SK-N-SH (cell line): ENCODE measurements around the gene PODNL1. TPM values are rescaled to one million over a fixed set of nuclear protein-coding genes. Genes with fewer than 3 reads are reported as not detected.
A peak's percentile ranks its signal among the peaks of the same experiment; 100 is the strongest.

Source experiments
- CTCF ChIA-PET: fragments of 300-600, 350-600 bp; formaldehyde crosslinking; extraction: SDS; loops from one replicate; lab custom pipeline; 2021; lab: Yijun Ruan, JAX
- POLR2A ChIA-PET: fragments of 350-600 bp; sonication (Branson Sonifier 250); formaldehyde crosslinking; extraction: SDS; loops from one replicate; lab custom pipeline; 2020; ENCODE audit warnings: antibody characterized with exemption, inconsistent platforms; lab: Yijun Ruan, JAX
- DNase-seq: peaks from one replicate; pipeline ENCODE4 v3.0.0; 2012
- H2AFZ ChIP-seq: fragments of 200-600 bp; sonication (generic); 2 replicates; pipeline ENCODE4 v1.8.1; 2016; ENCODE audit warnings: antibody characterized with exemption, mild to moderate bottlenecking, low read depth
- H3F3A ChIP-seq: fragments of 200-600 bp; sonication (generic); replicated peaks from 2 replicates; pipeline ENCODE3; 2016; ENCODE audit warnings: antibody characterized with exemption, mild to moderate bottlenecking; ENCODE audit not compliant: insufficient read depth
- H3K27ac ChIP-seq, 2 experiments: fragments of 200-500 bp in 1 of 2; fragments of 200-600 bp in 1 of 2; sonication (Bioruptor generic) in 1 of 2; sonication (generic), shearing (Covaris generic) in 1 of 2; 2 replicates each; pipeline versions ENCODE4 v1.5.1 to v1.6.1; 2014 to 2016; ENCODE audit warnings: low read depth in 2 of 2, inconsistent platforms in 1 of 2, low read length in 1 of 2, mild to moderate bottlenecking in 1 of 2, mixed read lengths in 1 of 2
- H3K27me3 ChIP-seq: fragments of 200-600 bp; sonication (generic), shearing (Covaris generic); 2 replicates; pipeline ENCODE4 v1.6.1; 2016; ENCODE audit warnings: mixed run types; ENCODE audit not compliant: insufficient read depth
- H3K36me3 ChIP-seq, 2 experiments: fragments of 200-500 bp in 1 of 2; fragments of 200-600 bp in 1 of 2; sonication (Bioruptor generic) in 1 of 2; sonication (generic) in 1 of 2; replicated peaks in 1 of 2; 2 replicates each; pipeline versions ENCODE3 to v1.5.1; 2014 to 2016; ENCODE audit warnings: low read length in 1 of 2, mild to moderate bottlenecking in 1 of 2; ENCODE audit not compliant: insufficient read depth in 2 of 2, control insufficient read depth in 1 of 2
- H3K4me1 ChIP-seq, 2 experiments: fragments of 200-500 bp in 1 of 2; fragments of 200-600 bp in 1 of 2; sonication (Bioruptor generic) in 1 of 2; sonication (generic), shearing (Covaris generic) in 1 of 2; 2 replicates each; pipeline versions ENCODE4 v1.5.1 to v1.6.1; 2014 to 2016; ENCODE audit warnings: low read depth in 1 of 2, low read length in 1 of 2, mixed run types in 1 of 2; ENCODE audit not compliant: insufficient read depth in 2 of 2, control insufficient read depth in 1 of 2
- H3K4me2 ChIP-seq: fragments of 200-600 bp; sonication (generic), shearing (Covaris generic); 2 replicates; pipeline ENCODE4 v1.6.1; 2017; ENCODE audit warnings: mixed run types
- H3K4me3 ChIP-seq, 2 experiments: fragments of 200-500 bp in 1 of 2; fragments of 200-600 bp in 1 of 2; sonication (Bioruptor generic) in 1 of 2; sonication (generic), shearing (Covaris generic) in 1 of 2; 2 replicates each; pipeline versions ENCODE4 v1.5.1 to v1.8.1; 2014 to 2016; ENCODE audit warnings: low read depth in 2 of 2, inconsistent platforms in 1 of 2, low read length in 1 of 2, mild to moderate bottlenecking in 1 of 2, mixed read lengths in 1 of 2, moderate library complexity in 1 of 2
- H3K79me2 ChIP-seq: fragments of 200-600 bp; sonication (generic); 2 replicates; pipeline ENCODE4 v1.8.1; 2017; ENCODE audit warnings: mild to moderate bottlenecking; ENCODE audit not compliant: insufficient read depth
- H3K9ac ChIP-seq: fragments of 200-600 bp; sonication (generic); 2 replicates; pipeline ENCODE4 v1.6.1; 2017; ENCODE audit warnings: mixed run types
- H3K9me2 ChIP-seq: fragments of 200-600 bp; sonication (generic); 2 replicates; pipeline ENCODE4 v1.6.1; 2017; ENCODE audit warnings: mixed run types
- H3K9me3 ChIP-seq: fragments of 200-600 bp; sonication (generic); 2 replicates; pipeline ENCODE4 v1.6.1; 2017; ENCODE audit warnings: mixed run types, mild to moderate bottlenecking, moderate library complexity
- H4K20me1 ChIP-seq: fragments of 200-600 bp; sonication (generic); 2 replicates; pipeline ENCODE4 v1.6.1; 2017; ENCODE audit warnings: mild to moderate bottlenecking, mixed run types; ENCODE audit not compliant: insufficient read depth
- CHD2 ChIP-seq: fragments of 150-350 bp; IDR thresholded peaks from 2 replicates; pipeline ENCODE4 v1.6.1; 2018; ENCODE audit warnings: low read length; ENCODE audit not compliant: partially characterized antibody
- CTCF ChIP-seq: fragments of 200-600 bp; sonication (generic); IDR thresholded peaks from 2 replicates; pipeline ENCODE4 v1.6.1; 2017; ENCODE audit warnings: antibody characterized with exemption, mild to moderate bottlenecking, moderate library complexity
- ELF1 ChIP-seq: IDR thresholded peaks from 2 replicates; pipeline ENCODE4 v1.4.0; 2012
- EP300 ChIP-seq, 2 experiments: IDR thresholded peaks; 2 replicates each; pipeline versions ENCODE4 v1.4.0 to v1.6.1; 2012; ENCODE audit warnings: borderline replicate concordance in 1 of 2, low read depth in 1 of 2, low read length in 1 of 2
- FOSL2 ChIP-seq: IDR thresholded peaks from 2 replicates; pipeline ENCODE4 v1.4.0; 2012; ENCODE audit warnings: low read depth, mild to moderate bottlenecking, moderate library complexity, borderline replicate concordance
- GABPA ChIP-seq: IDR thresholded peaks from 2 replicates; pipeline ENCODE4 v1.4.0; 2012; ENCODE audit warnings: low read depth, mild to moderate bottlenecking
- GATA2 ChIP-seq: sonication (generic); formaldehyde crosslinking; IDR thresholded peaks from 2 replicates; pipeline ENCODE4 v1.5.0; 2020; ENCODE audit warnings: mild to moderate bottlenecking, missing genetic modification reagents
- JUND ChIP-seq: IDR thresholded peaks from 2 replicates; pipeline ENCODE4 v1.4.0; 2012
- NFIC ChIP-seq: IDR thresholded peaks from 2 replicates; pipeline ENCODE4 v1.4.0; 2012; ENCODE audit warnings: borderline replicate concordance
- PBX3 ChIP-seq: IDR thresholded peaks from 2 replicates; pipeline ENCODE4; 2012
- RCOR1 ChIP-seq: fragments of 150-350 bp; IDR thresholded peaks from 2 replicates; pipeline ENCODE4 v1.6.1; 2017; ENCODE audit warnings: antibody characterized with exemption, low read length
- REST ChIP-seq: IDR thresholded peaks from 2 replicates; pipeline ENCODE4 v1.6.1; 2012; ENCODE audit warnings: mild to moderate bottlenecking, low read depth, low read length, moderate library complexity
- RFX5 ChIP-seq: IDR thresholded peaks from 2 replicates; pipeline ENCODE4 v1.6.1; 2012; ENCODE audit warnings: mild to moderate bottlenecking, improper control_type of control experiment, low read length
- RXRA ChIP-seq: IDR thresholded peaks from 2 replicates; pipeline ENCODE4 v1.4.0; 2012; ENCODE audit warnings: low read depth, mild to moderate bottlenecking, borderline replicate concordance
- TAF1 ChIP-seq: IDR thresholded peaks from 2 replicates; pipeline ENCODE4 v1.6.1; 2012; ENCODE audit warnings: low read depth, mild to moderate bottlenecking, low read length, moderate library complexity, borderline replicate concordance
- TCF12 ChIP-seq: IDR thresholded peaks from 2 replicates; pipeline ENCODE4 v1.4.0; 2012
- USF1 ChIP-seq: IDR thresholded peaks from 2 replicates; pipeline ENCODE4 v1.4.0; 2012; ENCODE audit warnings: low read depth, borderline replicate concordance
- USF2 ChIP-seq: fragments of 150-350 bp; IDR thresholded peaks from 2 replicates; pipeline ENCODE4 v1.6.1; 2017; ENCODE audit warnings: antibody characterized with exemption, low read length, low read depth, borderline replicate concordance
- YY1 ChIP-seq: IDR thresholded peaks from 2 replicates; pipeline ENCODE4 v1.4.0; 2012; ENCODE audit warnings: low read depth, mild to moderate bottlenecking
- WGBS: methylation state at CpG from one replicate; pipeline ENCODE4 v1.1.6; 2017; ENCODE audit warnings: low lambda C conversion rate; 5-methylcytosine and 5-hydroxymethylcytosine counted together
- polyA plus RNA-seq, 3 experiments: library from polyadenylated mRNA; depleted of rRNA; stranded (reverse); fragments of >200 nt; gene quantifications; 2 replicates each; pipeline ENCODE4 v1.2.3, GENCODE V29; 2012

PODNL1 gene
- polyA plus RNA-seq, 1 of the 3 experiments (the other 2 are of a cell fraction), result 7.5 TPM

GRCh38 chr19:13882419-13882795 lies 55.8 kb downstream of the PODNL1 start:
- 80% methylated on average over 1 of the region's 5 CpGs for WGBS
- POLR2A ChIA-PET, result interaction anchor here (1.0 kb wide), 1 partner anchor 10 kb away, joined by 3 read pairs; no protein-coding TSS in a partner anchor
- no peak overlapping the region for H2AFZ ChIP-seq
- no peak for DNase-seq
- no peak for TF ChIP-seq RFX5
- no peak for TF ChIP-seq GABPA
- no peak for TF ChIP-seq YY1
- no peak for TF ChIP-seq ELF1
- TF ChIP-seq RCOR1, result no peak
- no peak for TF ChIP-seq REST
- TF ChIP-seq CHD2, result no peak
- TF ChIP-seq JUND, result no peak
- TF ChIP-seq FOSL2, result no peak
- no peak for TF ChIP-seq NFIC
- no peak for TF ChIP-seq GATA2 (CRISPR knock-in tag)
- no peak for TF ChIP-seq TAF1
- no peak overlapping the region for H3K9ac ChIP-seq
- H4K20me1 ChIP-seq, result no peaks in the 10 kb centered on the region
- H3K9me2 ChIP-seq, result no peaks in the 10 kb centered on the region
- CTCF ChIA-PET, result interaction anchor here (0.7 to 13.8 kb wide), 14 partner anchors 9 to 193 kb away, joined by 3 to 146 read pairs (median 8); partner anchors contain the start of genes IL27RA and MISP3
- H3K4me3 ChIP-seq, result no peak overlapping the region
- no peaks in the 10 kb centered on the region for H3K36me3 ChIP-seq
- H3F3A ChIP-seq, result no peaks in the 10 kb centered on the region
- H3K27me3 ChIP-seq, result no peaks in the 10 kb centered on the region
- no peak overlapping the region for H3K4me2 ChIP-seq
- H3K79me2 ChIP-seq, result no peaks in the 10 kb centered on the region
- H3K9me3 ChIP-seq, result no peaks in the 10 kb centered on the region
- no peak overlapping the region for H3K27ac ChIP-seq
- peaks cover 7 to 23% of the 10 kb centered on the region in 2 experiments; a peak in 3 of 4 replicates for H3K4me1 ChIP-seq

- no peaks in the 10 kb centered on the region for H4K20me1 ChIP-seq
- H3K27me3 ChIP-seq, result no peaks in the 10 kb centered on the region
- no peaks in the 10 kb centered on the region for H3K79me2 ChIP-seq
- no peaks in the 10 kb centered on the region for H3K9me3 ChIP-seq
- WGBS, result 83% methylated on average over 14 of the region's 17 CpGs
- no peaks in the 10 kb centered on the region for H3K9me2 ChIP-seq
- DNase-seq, result no peak
- no peak overlapping the region for H3K4me2 ChIP-seq
- H3F3A ChIP-seq, result no peaks in the 10 kb centered on the region
- ChIA-PET CTCF (interaction anchor here (0.7 to 13.8 kb wide), 22 partner anchors 7 to 210 kb away, joined by 3 to 146 read pairs (median 7); partner anchors contain the start of genes IL27RA, MISP3 and PALM3), POLR2A (interaction anchor here (1.0 to 1.6 kb wide), 2 partner anchors 10 to 192 kb away, joined by 3 to 6 read pairs; no protein-coding TSS in a partner anchor)
- peaks cover 7 to 23% of the 10 kb centered on the region in 2 experiments; a peak in 3 of 4 replicates for H3K4me1 ChIP-seq
- no peak overlapping the region for H3K4me3 ChIP-seq
- H3K9ac ChIP-seq, result no peak overlapping the region
- peak overlapping the region in 1 of 2 experiments; percentile 29; a peak in 1 of 4 replicates for H3K27ac ChIP-seq
- peak overlapping the region; percentile 42; the same call in 1 of the 2 replicates for H2AFZ ChIP-seq
- no peaks in the 10 kb centered on the region for H3K36me3 ChIP-seq
- TF ChIP-seq CTCF (no peak), USF2 (no peak), RXRA (no peak), PBX3 (no peak), TCF12 (no peak), JUND (no peak), ELF1 (no peak), GABPA (no peak), EP300 (IDR thresholded peaks at IDR 0.05; ENCODE audit: borderline replicate concordance in 1 of 2, low read depth in 1 of 2, low read length in 1 of 2) (no peak), RFX5 (no peak), GATA2 (CRISPR knock-in tag) (no peak), USF1 (no peak)
These were observed 56.4 kb downstream of the PODNL1 start for GRCh38 chr19:13881692-13882418.
